ENCODE results near the gene GNPDA1.

DNA sequence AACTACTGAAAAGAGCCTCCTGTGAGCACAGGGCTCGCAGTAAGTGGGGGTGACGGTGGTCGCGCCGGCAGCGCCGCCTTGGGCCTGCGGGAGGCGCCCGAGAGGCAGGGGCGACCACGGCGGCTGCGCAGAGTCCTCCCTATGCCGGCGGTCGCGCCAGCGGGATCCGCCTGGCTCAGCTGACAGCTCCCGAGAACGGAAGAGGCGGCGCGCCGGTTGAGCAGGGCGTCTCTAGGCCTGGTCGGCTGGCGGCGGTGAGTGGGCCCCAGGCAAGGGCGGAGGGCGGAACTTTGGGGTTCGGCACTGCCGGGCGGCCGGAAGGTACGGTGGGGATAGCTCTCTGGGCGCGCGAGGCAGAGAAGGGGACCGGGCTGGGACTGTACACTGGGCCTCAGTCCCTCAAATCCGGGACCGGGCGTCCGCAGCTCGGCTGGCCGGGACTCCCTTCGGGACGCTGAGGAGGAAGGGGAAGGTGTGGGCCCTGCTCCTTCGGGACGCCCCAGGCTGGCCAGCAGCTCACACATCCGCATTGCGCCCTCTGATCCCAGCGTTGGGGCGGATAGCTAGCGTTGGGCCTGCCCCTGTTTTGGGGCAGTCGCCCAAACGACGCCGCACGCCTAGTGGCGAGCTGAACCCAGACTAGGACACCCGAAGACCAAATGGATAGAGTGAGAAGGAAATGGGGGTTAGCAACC, 43.8 kb downstream of the GNPDA1 start, which contains the start of gene RNF14:
- TF ChIP-seq CTCF (optimal IDR thresholded peaks at IDR 0.05 in 1 of 3, IDR thresholded peaks at IDR 0.05 in 1 of 3, conservative IDR thresholded peaks at IDR 0.05 in 1 of 3; ENCODE audit: extremely low read depth in 1 of 3, insufficient read depth in 2 of 3, low read length in 3 of 3), result peak; percentile 86 to 97 (median 87)
- no peak for TF ChIP-seq EZH2 (IDR thresholded peaks at IDR 0.05; ENCODE audit: low read length)
